GM13977 (cell line): ENCODE measurements around the gene ABLIM2.
"Not testable (repeated sequence)": the region's sequence is repeated elsewhere in the genome, so short reads cannot be mapped to it uniquely, and the experiment has no call there.

ENCODE experiments used
- DNase-seq: peaks from one replicate; pipeline ENCODE4 v3.0.0; 2012; ENCODE audit warnings: low spot score
- in situ Hi-C: fragments of 300-500 bp; cut with MboI; formaldehyde crosslinking; loops from one replicate; pipeline ENCODE4 v1.12.0; 2022; ENCODE audit warnings: low sequenced_read_pairs, low pct_unique_long_range_greater_than_20kb, mixed read lengths, inconsistent platforms; ENCODE audit not compliant: unreplicated experiment
- TF ChIP-seq, protein P1 (sequence below): IDR thresholded peaks from 2 replicates; pipeline ENCODE4 v1.5.1; 2012; ENCODE audit warnings: mild to moderate bottlenecking, control low read depth; ENCODE audit not compliant: insufficient read depth; ENCODE audit errors: extremely low read depth, missing control alignments

ABLIM2 gene

DNA sequence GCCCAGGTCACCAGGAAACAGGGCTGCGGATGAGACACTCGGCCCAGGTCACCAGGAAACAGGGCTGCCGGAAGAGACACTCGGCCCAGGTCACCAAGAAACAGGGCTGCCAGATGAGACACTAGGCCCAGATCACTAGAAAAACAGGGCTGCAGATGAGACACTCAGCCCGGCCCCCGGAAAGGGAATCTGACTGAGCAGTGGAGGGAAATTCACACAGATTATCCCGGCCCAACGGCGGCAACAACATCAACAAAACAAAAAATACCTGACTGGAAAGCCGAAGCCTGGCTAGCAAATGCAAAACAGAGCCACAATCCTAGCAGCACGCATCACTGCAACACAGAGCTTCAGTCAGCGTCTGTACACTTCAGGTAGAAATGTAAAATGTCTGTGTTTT lies 239.6 kb downstream of the ABLIM2 start:
- TF ChIP-seq, protein P1, sequence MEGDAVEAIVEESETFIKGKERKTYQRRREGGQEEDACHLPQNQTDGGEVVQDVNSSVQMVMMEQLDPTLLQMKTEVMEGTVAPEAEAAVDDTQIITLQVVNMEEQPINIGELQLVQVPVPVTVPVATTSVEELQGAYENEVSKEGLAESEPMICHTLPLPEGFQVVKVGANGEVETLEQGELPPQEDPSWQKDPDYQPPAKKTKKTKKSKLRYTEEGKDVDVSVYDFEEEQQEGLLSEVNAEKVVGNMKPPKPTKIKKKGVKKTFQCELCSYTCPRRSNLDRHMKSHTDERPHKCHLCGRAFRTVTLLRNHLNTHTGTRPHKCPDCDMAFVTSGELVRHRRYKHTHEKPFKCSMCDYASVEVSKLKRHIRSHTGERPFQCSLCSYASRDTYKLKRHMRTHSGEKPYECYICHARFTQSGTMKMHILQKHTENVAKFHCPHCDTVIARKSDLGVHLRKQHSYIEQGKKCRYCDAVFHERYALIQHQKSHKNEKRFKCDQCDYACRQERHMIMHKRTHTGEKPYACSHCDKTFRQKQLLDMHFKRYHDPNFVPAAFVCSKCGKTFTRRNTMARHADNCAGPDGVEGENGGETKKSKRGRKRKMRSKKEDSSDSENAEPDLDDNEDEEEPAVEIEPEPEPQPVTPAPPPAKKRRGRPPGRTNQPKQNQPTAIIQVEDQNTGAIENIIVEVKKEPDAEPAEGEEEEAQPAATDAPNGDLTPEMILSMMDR = no peak
- in situ Hi-C loops = no loop called here
- no peak for DNase-seq

DNA sequence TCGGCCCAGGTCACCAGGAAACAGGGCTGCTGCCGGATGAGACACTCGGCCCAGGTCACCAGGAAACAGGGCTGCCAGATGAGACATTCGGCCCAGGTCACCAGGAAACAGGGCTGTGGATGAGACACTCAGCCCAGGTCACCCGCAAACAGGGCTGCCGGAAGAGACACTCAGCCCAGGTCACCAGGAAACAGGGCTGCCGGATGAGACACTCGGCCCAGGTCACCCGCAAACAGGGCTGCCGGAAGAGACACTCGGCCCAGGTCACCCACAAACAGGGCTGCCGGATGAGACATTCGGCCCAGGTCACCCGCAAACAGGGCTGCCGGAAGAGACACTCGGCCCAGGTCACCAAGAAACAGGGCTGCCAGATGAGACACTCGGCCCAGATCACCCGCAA lies 240.4 kb downstream of the ABLIM2 start:
- DNase-seq, in situ Hi-C loops: not testable (repeated sequence)

DNA sequence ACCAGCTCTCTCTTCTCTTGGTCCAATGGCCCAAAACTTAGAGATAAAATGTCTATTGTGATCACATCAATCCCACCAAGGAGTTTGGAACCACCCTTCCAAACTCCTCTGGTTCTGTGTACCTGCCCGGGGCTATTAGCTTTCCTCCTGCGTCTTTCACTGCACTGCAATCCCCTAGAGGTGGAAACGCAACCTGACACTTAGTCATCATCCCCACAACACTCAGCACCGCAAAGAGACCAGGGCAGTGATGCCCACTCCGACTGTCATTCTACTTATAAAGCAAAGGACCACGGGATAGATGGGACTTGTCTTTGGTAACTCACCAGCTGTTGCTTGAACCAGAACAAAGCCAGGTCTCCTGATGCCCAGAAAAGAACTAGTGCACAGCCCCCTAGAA lies 240.9 kb downstream of the ABLIM2 start:
- no peak for DNase-seq
- TF ChIP-seq, protein P1 = no peak
- in situ Hi-C loops = no loop called here

DNA sequence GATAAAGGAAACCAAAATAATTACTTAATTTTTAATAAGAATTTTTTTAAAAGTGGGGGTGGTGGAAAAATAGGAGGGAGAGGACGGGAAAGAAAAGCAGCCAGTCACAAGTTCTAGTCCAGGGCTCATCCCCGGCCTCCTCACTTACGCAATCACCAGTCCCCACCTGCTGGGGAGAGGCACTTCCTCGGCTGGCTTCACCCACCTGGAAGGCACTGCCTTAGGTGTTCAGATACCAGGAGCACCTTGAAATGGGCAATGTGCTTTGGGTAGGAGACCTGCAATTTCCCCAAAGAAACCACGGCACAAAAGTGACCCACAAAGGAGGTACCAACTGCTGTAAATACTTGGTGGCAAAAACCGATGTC lies 242.8 kb downstream of the ABLIM2 start:
- no peak for DNase-seq
- in situ Hi-C loops = no loop called here
- TF ChIP-seq, protein P1 = no peak
